RPMI8226 (cell line): ENCODE results near the gene CCDC110.
A peak's percentile ranks its signal among the peaks of the same experiment; 100 is the strongest.

Source experiments
- DNase-seq: peaks from one replicate; pipeline ENCODE4 v3.0.0-alpha.2; 2015

CCDC110 gene

DNA sequence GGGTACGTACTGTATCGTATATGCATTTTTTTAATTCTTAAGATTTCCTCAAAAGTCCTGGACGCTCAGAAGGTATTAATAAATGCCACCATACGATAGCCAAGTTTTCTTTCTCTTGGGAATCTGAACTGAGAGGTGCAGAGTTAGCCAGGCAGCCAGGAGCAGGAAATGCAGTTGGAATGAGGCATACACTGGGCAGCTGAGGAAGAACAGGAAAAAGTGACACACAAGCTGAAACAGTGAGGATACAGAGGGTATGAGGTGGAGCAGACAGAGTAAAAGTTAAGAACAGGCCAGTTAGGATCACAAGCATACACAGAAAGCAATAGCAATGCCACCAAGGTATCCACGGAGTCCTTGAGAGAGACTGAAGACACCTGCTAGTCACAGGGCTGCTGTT, 59.1 kb downstream of the CCDC110 start:
- DNase-seq, result no peak

DNA sequence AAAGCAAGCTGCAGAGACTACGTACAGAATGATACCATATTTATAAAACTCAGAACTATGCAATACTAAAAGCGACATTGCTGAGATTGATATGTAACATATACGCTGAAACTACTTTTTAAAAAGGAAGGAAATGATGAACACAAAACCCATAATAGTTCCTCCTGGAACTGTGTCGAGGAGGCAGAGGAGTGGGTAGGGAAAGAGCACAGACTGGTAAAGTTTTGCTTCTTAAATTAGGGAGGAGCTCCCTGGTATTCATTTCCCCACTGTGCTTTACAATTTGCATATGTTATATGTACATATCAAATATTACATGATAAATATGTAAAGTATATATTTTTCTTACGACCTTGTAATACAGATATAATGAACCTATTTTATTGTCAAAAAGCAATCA, 59.7 kb downstream of the CCDC110 start:
- no peak for DNase-seq

DNA sequence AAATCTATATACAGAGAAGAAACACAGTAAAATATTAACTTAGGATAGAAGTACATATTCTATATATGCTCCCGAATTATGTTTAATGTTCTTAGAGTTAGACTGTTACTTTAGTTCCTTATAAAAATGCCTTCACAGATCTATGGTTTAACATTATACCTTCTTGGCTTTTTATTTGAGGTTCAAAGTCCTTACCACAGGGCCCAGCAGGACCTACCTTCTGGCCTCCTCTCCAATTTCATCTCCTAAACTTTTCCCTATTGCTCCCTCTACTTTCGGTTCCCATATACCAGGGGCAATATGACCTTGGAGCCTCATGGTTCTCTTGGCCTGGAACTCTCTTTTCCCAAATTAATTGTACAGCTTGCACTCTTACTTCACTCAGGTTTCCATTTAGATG, 63.1 kb downstream of the CCDC110 start:
- no peak for DNase-seq

DNA sequence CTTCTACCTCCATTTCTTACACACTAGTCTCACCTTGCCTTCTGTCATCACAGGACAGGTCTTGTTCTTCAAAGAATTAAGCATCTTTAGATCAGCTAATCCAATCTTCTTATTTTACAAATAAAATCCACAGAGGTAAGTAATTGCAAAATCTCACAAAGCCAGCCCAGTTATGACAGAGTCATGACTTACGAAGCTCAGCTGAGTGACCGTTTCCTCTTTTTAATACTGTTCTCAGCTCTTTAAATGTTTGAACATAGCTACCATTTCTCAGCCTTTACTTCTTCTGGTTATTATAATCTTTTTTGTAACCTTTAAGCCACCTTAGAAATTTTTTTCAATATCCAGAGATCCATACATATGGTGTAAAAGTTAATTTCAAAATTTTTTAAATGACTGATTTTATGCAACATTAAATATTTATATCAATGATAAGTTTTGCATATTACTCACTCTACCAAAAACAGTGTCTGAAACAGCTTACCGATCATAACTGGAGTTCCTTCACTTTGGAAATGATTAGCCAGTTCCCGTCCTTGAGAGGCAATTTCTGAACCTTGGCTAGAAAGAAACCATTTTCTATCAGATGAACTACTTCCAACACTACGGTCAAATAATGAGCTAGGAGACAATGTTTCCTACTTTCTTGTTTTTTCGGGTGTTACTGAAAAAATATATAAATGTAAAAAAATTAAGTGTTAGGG, 66.1 kb downstream of the CCDC110 start:
- DNase-seq, result no peak

DNA sequence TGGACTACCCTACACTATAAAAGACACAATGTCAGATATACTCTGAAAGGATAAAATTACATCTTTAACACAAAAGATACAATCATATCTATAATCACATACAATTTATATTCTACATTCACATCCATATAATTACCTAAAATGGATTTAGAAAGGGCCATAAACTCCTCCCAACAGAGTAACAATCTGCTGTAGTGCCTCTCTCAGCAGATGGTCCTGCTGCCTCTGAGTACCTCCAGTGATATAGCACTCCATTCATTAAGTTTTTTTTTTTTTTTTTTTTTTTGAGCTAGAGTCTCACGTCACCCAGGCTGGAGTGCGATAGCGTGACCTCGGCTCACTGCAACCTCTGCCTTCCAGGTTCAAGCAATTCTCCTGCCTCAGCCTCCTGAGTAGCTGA, 67.5 kb downstream of the CCDC110 start:
- DNase-seq, result no peak

DNA sequence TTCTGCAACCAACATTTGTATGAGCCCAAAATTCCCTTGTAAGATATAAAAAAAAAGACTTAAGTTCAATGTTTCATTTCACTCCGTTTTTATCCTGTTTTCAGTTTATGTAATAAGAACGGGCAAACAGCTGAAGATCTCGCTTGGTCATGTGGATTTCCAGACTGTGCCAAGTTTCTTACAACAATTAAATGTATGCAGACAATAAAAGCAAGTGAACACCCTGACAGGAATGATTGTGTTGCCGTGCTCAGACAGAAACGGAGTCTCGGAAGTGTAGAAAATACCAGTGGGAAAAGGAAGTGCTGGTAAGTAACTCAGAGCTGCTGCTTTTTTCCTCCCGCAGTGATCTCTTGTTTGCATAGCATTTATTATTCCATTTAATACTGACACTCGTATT, 72.1 kb downstream of the CCDC110 start:
- DNase-seq, result no peak

DNA sequence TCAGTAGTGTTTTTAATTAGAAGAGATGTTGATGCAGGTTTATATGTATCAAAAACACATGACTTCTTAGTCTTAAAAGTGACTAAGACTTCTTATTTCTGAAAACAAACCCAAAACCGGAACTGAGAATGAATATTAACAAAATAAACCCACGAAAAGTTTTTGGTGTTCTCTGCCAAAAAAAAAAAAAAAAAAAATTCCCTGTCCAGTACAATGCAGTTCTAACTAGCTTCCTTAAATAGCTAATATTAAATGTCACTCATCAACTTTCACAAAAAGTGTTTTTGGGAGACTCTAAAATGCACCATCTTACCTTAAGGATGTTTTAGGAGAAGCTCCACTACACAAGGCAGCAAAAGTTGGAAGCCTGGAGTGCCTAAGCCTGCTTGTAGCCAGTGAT, 72.9 kb downstream of the CCDC110 start:
- DNase-seq, result peak; percentile 11

DNA sequence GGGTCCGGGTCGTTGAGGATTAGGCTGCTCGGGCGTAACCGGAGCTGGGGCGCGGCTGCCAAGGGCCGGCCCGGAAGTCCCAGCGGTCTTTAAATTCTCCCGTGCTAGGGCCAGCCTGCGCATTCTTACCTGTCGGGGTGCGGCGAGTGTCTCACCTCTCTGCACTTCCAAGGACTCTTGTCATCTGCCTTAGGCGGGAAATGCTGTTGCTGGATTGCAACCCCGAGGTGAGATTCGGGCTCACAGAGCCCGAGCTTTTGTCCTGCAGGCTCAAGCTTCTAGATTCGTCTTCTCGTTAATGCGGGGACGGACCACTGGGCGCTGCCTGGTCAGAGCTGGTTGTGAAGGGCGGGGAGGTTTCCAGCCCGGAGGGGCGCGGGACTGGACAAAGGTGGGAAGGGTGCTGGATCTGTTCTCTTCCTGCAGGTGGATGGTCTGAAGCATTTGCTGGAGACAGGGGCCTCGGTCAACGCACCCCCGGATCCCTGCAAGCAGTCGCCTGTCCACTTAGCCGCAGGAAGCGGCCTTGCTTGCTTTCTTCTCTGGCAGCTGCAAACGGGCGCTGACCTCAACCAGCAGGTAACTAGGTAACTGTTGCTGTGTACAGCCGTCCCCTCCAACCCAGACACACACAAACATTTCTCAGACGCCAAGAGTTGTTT, 74.7 kb downstream of the CCDC110 start, which contains the start of gene ANKRD37:
Gene ANKRD37, plus strand, starts transcription at position 118 of the 662 bp plus-strand sequence. Its CDS starts 83 bp downstream, at position 201.
- peak; percentile 60 for DNase-seq

DNA sequence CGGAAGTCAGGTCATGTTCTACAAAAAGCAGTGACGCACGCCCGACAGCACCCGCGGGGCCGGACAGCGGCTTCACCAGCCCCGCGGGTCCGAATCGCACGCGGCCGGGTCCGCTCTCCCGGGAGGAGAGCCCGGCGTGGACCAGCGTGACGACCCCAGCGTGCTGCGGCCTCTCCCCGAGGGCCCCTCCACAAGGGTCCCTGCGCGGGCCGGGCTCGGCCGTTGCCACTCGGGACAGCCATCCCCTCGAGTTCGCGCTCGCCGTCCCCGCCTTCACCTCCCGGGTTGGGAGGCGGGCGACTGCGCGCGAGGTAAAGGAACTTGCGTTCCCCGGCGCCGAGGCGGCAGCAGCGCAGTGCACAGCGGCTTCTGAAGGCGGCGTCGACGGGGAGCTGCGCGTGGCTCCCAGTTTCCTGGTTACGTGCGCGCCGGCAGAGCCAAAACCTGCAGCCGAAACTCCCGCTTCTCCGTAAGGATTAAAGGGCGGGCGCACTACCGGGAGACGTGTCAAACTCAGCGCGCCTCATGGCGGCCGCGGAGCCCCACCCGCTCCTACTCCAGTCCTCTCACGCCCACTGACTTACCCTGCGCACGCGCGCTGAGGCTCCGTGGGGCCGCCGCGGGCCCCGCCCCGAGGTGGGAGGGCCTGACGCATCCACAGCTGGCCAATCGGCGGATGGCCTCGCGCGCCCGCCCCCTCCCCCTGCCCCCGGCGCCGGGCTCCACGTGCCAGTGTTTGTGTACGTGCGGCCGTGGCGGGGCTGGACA, 75.4 kb downstream of the CCDC110 start:
- peak; percentile 94 for DNase-seq

DNA sequence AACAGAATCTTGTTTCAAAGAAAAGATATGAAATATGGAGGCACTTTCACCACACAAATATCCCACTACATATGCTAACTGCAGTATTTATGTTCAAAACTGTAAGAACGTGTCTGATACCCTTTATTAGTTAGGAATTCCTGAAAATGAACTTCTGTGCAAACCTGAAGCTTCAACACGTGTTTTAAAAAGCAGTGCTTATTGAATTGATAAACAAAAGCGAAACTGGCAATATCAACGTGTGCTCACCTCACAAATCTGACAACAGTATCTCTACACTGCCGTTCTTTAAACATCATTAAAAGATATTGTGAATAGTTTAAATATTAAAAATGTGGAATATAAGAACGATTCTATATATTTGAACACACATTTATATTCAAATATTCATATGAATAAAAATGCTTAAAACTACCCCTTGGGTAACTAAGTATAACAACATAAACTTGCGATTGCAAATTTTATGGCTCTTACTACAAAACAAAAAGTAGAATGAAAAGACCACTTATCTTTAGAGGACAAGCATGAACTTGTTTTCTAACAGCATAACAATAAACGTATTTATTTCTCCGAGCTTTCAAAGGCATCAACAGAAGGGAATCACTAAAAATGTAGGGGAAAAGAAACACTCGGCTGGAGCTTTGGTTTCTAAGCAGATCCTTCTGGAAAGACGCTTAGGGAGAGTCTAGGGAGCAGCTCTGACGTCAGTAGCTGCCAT, 76.1 kb downstream of the CCDC110 start, which contains the start of gene LRP2BP:
Gene LRP2BP, minus strand, starts transcription at position 687 of the 718 bp plus-strand sequence. CDS start 17,738 bp downstream, outside the sequence.
- DNase-seq, result peak; percentile 16
